HG03095 (cell line): ENCODE data around the gene KLF17.

Source experiments
- ATAC-seq: cut with Tn5 transposase; IDR thresholded peaks from one replicate; pipeline ENCODE4 v1.9.1; 2021; ENCODE audit warnings: moderate library complexity; ENCODE audit not compliant: unreplicated experiment

Gene KLF17

GRCh38 chr1:44151332-44151731, 32.7 kb downstream of the KLF17 start:
- ATAC-seq, result no peak

GRCh38 chr1:44151808-44152207, 33.2 kb downstream of the KLF17 start:
- ATAC-seq, result no peak

GRCh38 chr1:44152692-44153091, 34.1 kb downstream of the KLF17 start:
- ATAC-seq, result no peak

GRCh38 chr1:44154049-44154448, 35.4 kb downstream of the KLF17 start:
- ATAC-seq, result no peak

GRCh38 chr1:44157903-44158302, 39.3 kb downstream of the KLF17 start:
- ATAC-seq, result no peak

- ATAC-seq, result no peak
Observed at GRCh38 chr1:44158871-44159270, 40.2 kb downstream of the KLF17 start.

- no peak for ATAC-seq
Observed at GRCh38 chr1:44161546-44161945, 42.9 kb downstream of the KLF17 start.

- ATAC-seq, result no peak
Observed at GRCh38 chr1:44168520-44169098, 50.0 kb downstream of the KLF17 start.

- no peak for ATAC-seq
Observed at GRCh38 chr1:44170281-44170823, 51.7 kb downstream of the KLF17 start.

GRCh38 chr1:44174630-44175029, 56.0 kb downstream of the KLF17 start:
- ATAC-seq, result no peak
